Mesenchymal stem cell (in vitro differentiated cells and primary cell): ENCODE measurements around the gene CNIH3.

Source experiments
- DNase-seq: peaks from one replicate; pipeline ENCODE4 v3.0.0-alpha.2; 2013
- H2AFZ ChIP-seq: one replicate; pipeline ENCODE4 v1.6.1; 2013; ENCODE audit warnings: low read depth, mild to moderate bottlenecking, control low read depth, inconsistent platforms, low read length, moderate library complexity
- H2AK5ac ChIP-seq: 2 replicates; pipeline ENCODE4 v1.6.1; 2013; ENCODE audit warnings: low read length, moderate library complexity, mild to moderate bottlenecking, inconsistent platforms; ENCODE audit not compliant: severe bottlenecking
- H2BK120ac ChIP-seq: one replicate; pipeline ENCODE4 v1.6.1; 2013; ENCODE audit warnings: low read depth, mild to moderate bottlenecking, inconsistent platforms, low read length, moderate library complexity
- H2BK12ac ChIP-seq, 2 experiments: one replicate each; pipeline ENCODE4 v1.6.1; 2013; ENCODE audit warnings: inconsistent platforms in 2 of 2, low read length in 2 of 2, mild to moderate bottlenecking in 2 of 2, moderate library complexity in 2 of 2, control low read depth in 1 of 2
- H2BK15ac ChIP-seq: one replicate; pipeline ENCODE4 v1.6.1; 2013; ENCODE audit warnings: mild to moderate bottlenecking, low read depth, inconsistent platforms; ENCODE audit not compliant: poor library complexity, severe bottlenecking
- H2BK5ac ChIP-seq: 2 replicates; pipeline ENCODE4 v1.6.1; 2013; ENCODE audit warnings: low read depth, mild to moderate bottlenecking, low read length, control low read depth, inconsistent platforms; ENCODE audit not compliant: poor library complexity, severe bottlenecking
- H3K14ac ChIP-seq, 2 experiments: one replicate each; pipeline ENCODE4 v1.6.1; 2013; ENCODE audit warnings: inconsistent platforms in 2 of 2, low read length in 2 of 2, control low read depth in 1 of 2, mild to moderate bottlenecking in 1 of 2, moderate library complexity in 1 of 2
- H3K18ac ChIP-seq, 2 experiments: one replicate each; pipeline ENCODE4 v1.6.1; 2013; ENCODE audit warnings: inconsistent platforms in 2 of 2, low read length in 2 of 2, control low read depth in 1 of 2, low read depth in 1 of 2, mild to moderate bottlenecking in 1 of 2
- H3K23ac ChIP-seq, 2 experiments: one replicate each; pipeline ENCODE4 v1.6.1; 2013; ENCODE audit warnings: inconsistent platforms in 2 of 2, low read length in 2 of 2, mild to moderate bottlenecking in 2 of 2, moderate library complexity in 2 of 2, control low read depth in 1 of 2
- H3K27ac ChIP-seq: 2 replicates; pipeline ENCODE4 v1.5.1; 2013; ENCODE audit warnings: mild to moderate bottlenecking, moderate library complexity, low read length, control low read depth, inconsistent platforms; ENCODE audit not compliant: poor library complexity, severe bottlenecking
- H3K27me3 ChIP-seq, 2 experiments: 2 replicates each; pipeline versions ENCODE4 v1.6.1 to v1.7.0; 2013; ENCODE audit warnings: low read length in 2 of 2, mild to moderate bottlenecking in 2 of 2, moderate library complexity in 2 of 2, control low read depth in 1 of 2, inconsistent platforms in 1 of 2; ENCODE audit not compliant: control insufficient read depth in 1 of 2, insufficient read depth in 1 of 2
- H3K36me3 ChIP-seq, 2 experiments: 2 replicates each; pipeline versions ENCODE4 v1.6.1 to v1.7.0; 2013; ENCODE audit warnings: low read length in 2 of 2, control low read depth in 1 of 2, inconsistent platforms in 1 of 2, low read depth in 1 of 2, mild to moderate bottlenecking in 1 of 2; ENCODE audit not compliant: insufficient read depth in 2 of 2, control insufficient read depth in 1 of 2
- H3K4ac ChIP-seq, 2 experiments: one replicate each; pipeline ENCODE4 v1.6.1; 2013; ENCODE audit warnings: inconsistent platforms in 2 of 2, low read length in 2 of 2, mild to moderate bottlenecking in 2 of 2, moderate library complexity in 2 of 2, control low read depth in 1 of 2, low read depth in 1 of 2
- H3K4me1 ChIP-seq: 2 replicates; pipeline ENCODE4 v1.6.1; 2013; ENCODE audit warnings: low read depth, low read length, control low read depth; ENCODE audit not compliant: control insufficient read depth, insufficient read depth
- H3K4me2 ChIP-seq: 2 replicates; pipeline ENCODE4 v1.6.1; 2013; ENCODE audit warnings: low read length, mild to moderate bottlenecking, inconsistent platforms; ENCODE audit not compliant: poor library complexity, severe bottlenecking
- H3K4me3 ChIP-seq, 2 experiments: 2 replicates each; pipeline versions ENCODE4 v1.5.1 to v1.7.0; 2013; ENCODE audit warnings: low read length in 2 of 2, mild to moderate bottlenecking in 2 of 2, control low read depth in 1 of 2, low read depth in 1 of 2; ENCODE audit not compliant: insufficient read depth in 1 of 2
- H3K79me1 ChIP-seq: replicated peaks from 2 replicates; pipeline ENCODE4 v1.6.1; 2013; ENCODE audit warnings: mild to moderate bottlenecking, control low read depth, low read length, inconsistent platforms; ENCODE audit not compliant: poor library complexity, severe bottlenecking
- H3K9ac ChIP-seq: 2 replicates; pipeline ENCODE4 v1.7.0; 2013; ENCODE audit warnings: mild to moderate bottlenecking, low read length, moderate library complexity
- H3K9me3 ChIP-seq: 2 replicates; pipeline ENCODE4 v1.7.0; 2013; ENCODE audit warnings: mild to moderate bottlenecking, low read length; ENCODE audit not compliant: control insufficient read depth
- H4K8ac ChIP-seq: one replicate; pipeline ENCODE4 v1.6.1; 2013; ENCODE audit warnings: inconsistent platforms, mild to moderate bottlenecking, low read length, moderate library complexity
- H4K91ac ChIP-seq: one replicate; pipeline ENCODE4 v1.6.1; 2013; ENCODE audit warnings: mild to moderate bottlenecking, low read length, inconsistent platforms
- WGBS: methylation state at CpG from one replicate; pipeline ENCODE4 v1.1.7; 2013; ENCODE audit warnings: mixed read lengths; 5-methylcytosine and 5-hydroxymethylcytosine counted together

Gene CNIH3

DNA sequence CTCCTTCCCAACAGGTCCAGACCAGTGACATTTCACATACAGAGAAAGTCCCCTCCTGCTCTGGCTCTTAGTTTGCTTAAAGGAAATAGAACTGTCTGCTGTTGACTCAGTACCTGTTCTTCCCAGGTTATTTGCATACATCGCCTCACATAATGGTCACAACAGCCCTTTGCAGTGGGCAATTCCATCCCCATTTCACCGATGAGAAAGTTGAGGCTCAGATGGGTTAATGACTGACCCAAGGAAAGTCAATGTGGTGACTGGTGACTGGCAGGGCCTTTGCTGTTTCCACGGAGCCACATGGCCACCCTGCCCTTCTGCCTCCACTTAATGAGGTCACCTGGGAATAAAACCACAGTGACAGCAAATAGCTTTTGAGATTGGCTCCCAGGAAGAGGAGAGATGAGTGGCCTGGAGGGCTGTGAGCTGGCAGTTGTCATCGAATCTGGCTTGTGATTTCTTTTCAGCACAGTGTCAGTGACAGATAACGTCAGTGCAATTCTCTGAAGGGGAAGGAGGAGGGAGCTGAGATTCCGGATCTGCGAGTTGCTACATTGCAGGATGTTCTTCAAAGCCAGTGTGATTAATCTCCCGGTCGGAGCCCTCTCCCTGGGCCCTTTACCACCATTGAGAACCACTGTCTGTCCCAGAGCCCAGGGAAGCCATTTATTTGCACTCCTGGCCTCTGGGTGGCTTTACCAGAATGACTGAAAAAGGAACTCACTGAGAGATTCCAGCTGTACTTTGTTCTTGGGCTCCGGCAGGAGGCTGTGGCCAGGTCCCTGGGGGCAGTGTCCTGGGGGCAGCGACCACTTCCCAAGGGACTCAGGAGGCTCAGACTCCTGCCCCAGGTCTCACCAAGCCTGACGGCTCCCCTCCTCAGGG, 117.2 kb downstream of the CNIH3 start:
- peak overlapping the region; percentile 57 for H3K9ac ChIP-seq
- peaks cover 8% of the 10 kb centered on the region for H3K4me1 ChIP-seq
- H3K27ac ChIP-seq, result no peak overlapping the region
- no peak overlapping the region for H2BK5ac ChIP-seq
- H3K4me3 ChIP-seq, result no peak overlapping the region
- peak overlapping the region; percentile 70 to 71 for H3K18ac ChIP-seq
- 39% methylated on average over 12 of the region's 12 CpGs for WGBS
- no peaks in the 10 kb centered on the region for H3K27me3 ChIP-seq
- H4K91ac ChIP-seq, result peak overlapping the region; percentile 28
- peaks cover 8% of the 10 kb centered on the region for H3K79me1 ChIP-seq
- DNase-seq, result peak; percentile 78
- H3K14ac ChIP-seq, result no peak overlapping the region
- peak overlapping the region; percentile 29 for H2BK120ac ChIP-seq
- H3K23ac ChIP-seq, result no peak overlapping the region
- H3K9me3 ChIP-seq, result no peaks in the 10 kb centered on the region
- H3K4me2 ChIP-seq, result no peak overlapping the region
- H3K36me3 ChIP-seq, result peaks cover 27 to 80% of the 10 kb centered on the region in 2 experiments
- peak overlapping the region; percentile 32 for H4K8ac ChIP-seq
- peak overlapping the region in 1 of 2 experiments; percentile 42 for H3K4ac ChIP-seq
- H2BK15ac ChIP-seq, result no peak overlapping the region
- no peak overlapping the region for H2AFZ ChIP-seq
- no peak overlapping the region for H2AK5ac ChIP-seq
- peak overlapping the region in 1 of 2 experiments; percentile 75 for H2BK12ac ChIP-seq

DNA sequence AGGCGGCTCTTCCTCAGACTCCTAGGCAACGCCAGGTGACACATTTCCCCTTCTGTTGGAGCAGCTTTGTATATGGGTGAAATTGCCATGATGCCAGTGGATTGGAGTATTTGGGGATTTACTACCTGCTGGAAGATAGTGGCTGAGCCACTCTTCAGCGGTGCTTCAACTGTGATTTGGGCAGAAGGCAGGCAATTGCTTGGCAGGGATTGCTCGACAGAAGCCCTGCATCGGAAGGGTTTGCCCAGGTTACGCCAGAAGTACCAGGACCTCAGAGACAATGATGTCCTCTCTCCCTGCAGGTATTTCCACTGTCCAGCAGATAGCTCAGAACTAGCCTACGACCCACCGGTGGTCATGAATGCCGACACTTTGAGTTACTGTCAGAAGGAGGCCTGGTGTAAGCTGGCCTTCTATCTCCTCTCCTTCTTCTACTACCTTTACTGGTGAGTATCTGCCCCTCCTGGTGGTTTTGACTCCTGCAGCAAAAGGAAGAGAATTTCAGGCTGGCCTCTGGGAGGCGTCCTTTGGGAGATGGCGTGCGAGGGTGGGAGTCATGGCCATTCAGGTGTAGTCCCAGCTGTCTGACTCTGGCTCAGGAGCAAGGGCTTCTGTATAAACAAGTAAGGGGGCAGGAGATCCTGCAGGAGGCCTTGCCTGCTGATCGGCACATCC, 118.3 kb downstream of the CNIH3 start:
- Histone ChIP-seq H2AK5ac (no peak overlapping the region), H3K4me1 (peaks cover 8% of the 10 kb centered on the region), H3K27ac (no peak overlapping the region), H2BK5ac (no peak overlapping the region), H4K8ac (no peak overlapping the region), H3K23ac (no peak overlapping the region), H3K9ac (no peak overlapping the region), H4K91ac (no peak overlapping the region), H2BK120ac (no peak overlapping the region), H3K18ac (peak overlapping the region; percentile 21 to 48), H3K4ac (no peak overlapping the region), H3K36me3 (peaks cover 30 to 85% of the 10 kb centered on the region in 2 experiments), H3K4me2 (no peak overlapping the region), H3K79me1 (peaks cover 6% of the 10 kb centered on the region), H2AFZ (no peak overlapping the region), H3K14ac (peak overlapping the region in 1 of 2 experiments; percentile 26), H3K27me3 (no peaks in the 10 kb centered on the region), H3K4me3 (no peak overlapping the region), H2BK12ac (peak overlapping the region; percentile 24 to 30), H3K9me3 (no peaks in the 10 kb centered on the region), H2BK15ac (no peak overlapping the region)
- 97% methylated on average over 13 of the region's 13 CpGs for WGBS
- no peak for DNase-seq

DNA sequence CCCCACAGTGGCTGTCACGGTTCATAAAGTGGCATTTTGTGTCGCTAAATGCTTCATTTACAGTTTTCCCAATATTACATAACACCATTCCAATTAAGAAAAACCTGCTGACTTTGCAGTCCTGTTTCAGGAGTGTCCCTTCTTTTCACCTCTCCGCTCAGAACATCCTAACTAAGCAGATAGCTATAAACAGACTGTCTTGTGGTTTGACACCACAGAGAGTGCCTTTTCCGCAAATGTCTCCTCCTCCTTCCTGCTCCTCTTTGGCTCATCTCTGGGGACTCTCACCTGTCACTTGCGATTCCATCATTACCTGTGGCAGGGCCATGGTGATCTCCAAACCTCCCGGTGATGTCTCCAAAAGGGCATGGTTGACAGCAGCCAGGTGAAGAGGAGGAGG, 119.0 kb downstream of the CNIH3 start:
- no peak overlapping the region for H4K91ac ChIP-seq
- H3K9ac ChIP-seq, result no peak overlapping the region
- peaks cover 8% of the 10 kb centered on the region for H3K4me1 ChIP-seq
- no peak overlapping the region for H3K4ac ChIP-seq
- H3K27me3 ChIP-seq, result no peaks in the 10 kb centered on the region
- 95% methylated on average over 6 of the region's 6 CpGs for WGBS
- no peak overlapping the region for H2AFZ ChIP-seq
- no peak overlapping the region for H2BK120ac ChIP-seq
- no peak overlapping the region for H2BK5ac ChIP-seq
- H4K8ac ChIP-seq, result no peak overlapping the region
- H2AK5ac ChIP-seq, result no peak overlapping the region
- no peak overlapping the region for H3K18ac ChIP-seq
- H3K4me3 ChIP-seq, result no peak overlapping the region
- no peak overlapping the region for H3K4me2 ChIP-seq
- no peak overlapping the region for H3K14ac ChIP-seq
- no peak overlapping the region for H3K23ac ChIP-seq
- no peak overlapping the region for H3K27ac ChIP-seq
- H2BK15ac ChIP-seq, result no peak overlapping the region
- peaks cover 4% of the 10 kb centered on the region for H3K79me1 ChIP-seq
- H2BK12ac ChIP-seq, result peak overlapping the region in 1 of 2 experiments; percentile 30
- peaks cover 34 to 85% of the 10 kb centered on the region in 2 experiments for H3K36me3 ChIP-seq
- DNase-seq, result no peak
- no peaks in the 10 kb centered on the region for H3K9me3 ChIP-seq
